ENCODE measurements around the gene MEIS1.

Gene MEIS1

GRCh38 chr2:66508484-66509071 is 73.7 kb downstream of the MEIS1 start:
- DNase-seq (ENCODE audit: low spot score), result peak; percentile 24

- no peak for DNase-seq (ENCODE audit: low spot score)
Observed at GRCh38 chr2:66509326-66509811, 74.4 kb downstream of the MEIS1 start.

- DNase-seq (ENCODE audit: low spot score), result no peak
Observed at GRCh38 chr2:66512626-66513025, 77.7 kb downstream of the MEIS1 start.

GRCh38 chr2:66515743-66516142 is 80.8 kb downstream of the MEIS1 start:
- no peak for DNase-seq (ENCODE audit: low spot score)

- no peak for DNase-seq (ENCODE audit: low spot score)
Observed at GRCh38 chr2:66516499-66516898, 81.6 kb downstream of the MEIS1 start.

GRCh38 chr2:66517772-66518171 is 82.8 kb downstream of the MEIS1 start:
- DNase-seq (ENCODE audit: low spot score), result no peak

- DNase-seq (ENCODE audit: low spot score), result no peak
Observed at GRCh38 chr2:66519264-66519843, 84.4 kb downstream of the MEIS1 start.

GRCh38 chr2:66521291-66521922 is 86.5 kb downstream of the MEIS1 start:
- no peak for DNase-seq (ENCODE audit: low spot score)

- no peak for DNase-seq (ENCODE audit: low spot score)
Observed at GRCh38 chr2:66522611-66523376, 87.9 kb downstream of the MEIS1 start.

GRCh38 chr2:66523377-66523969 is 88.5 kb downstream of the MEIS1 start:
- DNase-seq (ENCODE audit: low spot score), result no peak

- DNase-seq (ENCODE audit: low spot score), result no peak
Observed at GRCh38 chr2:66523990-66524389, 89.1 kb downstream of the MEIS1 start.

- DNase-seq (ENCODE audit: low spot score), result no peak
Observed at GRCh38 chr2:66525606-66526005, 90.7 kb downstream of the MEIS1 start.

GRCh38 chr2:66526180-66526579 is 91.3 kb downstream of the MEIS1 start:
- DNase-seq (ENCODE audit: low spot score), result no peak

- no peak for DNase-seq (ENCODE audit: low spot score)
Observed at GRCh38 chr2:66528974-66529724, 94.2 kb downstream of the MEIS1 start.

GRCh38 chr2:66530651-66531050 is 95.7 kb downstream of the MEIS1 start:
- no peak for DNase-seq (ENCODE audit: low spot score)

GRCh38 chr2:66531155-66531554 is 96.2 kb downstream of the MEIS1 start:
- no peak for DNase-seq (ENCODE audit: low spot score)

- DNase-seq (ENCODE audit: low spot score), result no peak
Observed at GRCh38 chr2:66531567-66531966, 96.6 kb downstream of the MEIS1 start.

GRCh38 chr2:66532972-66533868 is 98.3 kb downstream of the MEIS1 start:
- DNase-seq (ENCODE audit: low spot score), result peak; percentile 39

GRCh38 chr2:66534461-66534860 is 99.5 kb downstream of the MEIS1 start:
- no peak for DNase-seq (ENCODE audit: low spot score)

- no peak for DNase-seq (ENCODE audit: low spot score)
Observed at GRCh38 chr2:66535574-66536289, 100.8 kb downstream of the MEIS1 start.
